ENCODE results near the gene ZNF800. TPM values are rescaled to one million over a fixed set of nuclear protein-coding genes. Genes with fewer than 3 reads are reported as not detected.

Gene ZNF800
- total RNA-seq, 1 donor from 2014 or later, result 39.2 TPM

DNA sequence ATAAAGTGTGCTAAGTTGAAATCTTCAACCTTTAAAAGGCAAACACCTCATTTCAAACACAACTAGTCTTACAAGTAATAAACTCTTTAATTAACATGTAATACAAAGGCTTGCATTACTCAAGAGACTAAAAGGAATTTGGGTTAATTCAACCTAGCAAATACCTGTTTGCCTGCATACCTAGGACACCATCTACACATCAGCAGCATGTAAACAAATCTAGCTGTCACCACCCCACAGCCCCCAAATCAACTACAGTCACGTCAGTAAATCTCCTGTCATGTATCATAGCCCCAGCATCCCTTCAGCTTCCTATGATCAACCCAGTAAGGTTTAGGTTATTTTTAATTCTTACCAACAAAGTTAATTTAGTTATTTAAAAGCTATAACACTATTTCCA, 33.5 kb downstream of the ZNF800 start:
- ATAC-seq (no peak), DNase-seq (ENCODE audit: low spot score) (no peak)
- intact Hi-C loops (cut with DNase I), result no loop called here

DNA sequence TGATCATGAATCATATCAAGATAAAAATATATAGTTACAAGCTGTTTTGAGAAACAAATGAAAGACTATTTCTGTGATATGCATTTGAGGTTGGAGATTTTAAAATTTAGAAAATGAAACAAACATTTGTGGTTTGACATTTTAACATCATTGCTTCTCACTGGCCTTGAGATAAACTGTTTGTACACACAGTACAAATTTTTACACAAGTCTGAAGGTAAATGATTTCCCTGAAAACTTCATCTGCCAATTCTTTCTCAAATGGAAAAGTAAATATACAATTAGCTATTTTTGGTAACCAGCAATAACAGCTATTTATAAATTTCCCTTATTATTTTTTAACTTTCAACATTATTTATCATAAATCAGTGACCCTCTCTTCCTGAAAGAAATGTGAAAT, 38.6 kb downstream of the ZNF800 start:
- ATAC-seq (no peak), DNase-seq (ENCODE audit: low spot score) (no peak)
- intact Hi-C loops (cut with DNase I), result no loop called here

DNA sequence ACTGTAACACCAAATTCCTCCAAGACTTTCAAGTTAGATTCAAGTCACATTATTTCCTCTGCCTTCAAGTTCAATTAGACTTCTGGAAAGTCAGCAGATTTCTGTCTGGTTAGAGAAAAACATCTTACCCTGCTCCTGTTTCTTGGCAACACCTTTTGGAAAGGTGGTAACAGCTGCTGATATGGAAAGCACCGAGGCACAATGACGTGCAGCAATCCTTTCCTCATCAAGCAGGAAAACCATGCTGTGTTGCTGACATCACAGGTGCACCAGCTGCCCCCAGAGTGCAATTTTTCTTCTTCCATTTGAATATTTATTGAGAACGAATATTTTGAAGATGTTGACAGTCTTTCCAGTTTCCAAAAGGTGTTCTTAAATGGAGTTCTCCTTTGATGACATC, 41.9 kb downstream of the ZNF800 start:
- DNase-seq (ENCODE audit: low spot score), result no peak
- ATAC-seq, result no peak
- intact Hi-C loops (cut with DNase I), result no loop called here

DNA sequence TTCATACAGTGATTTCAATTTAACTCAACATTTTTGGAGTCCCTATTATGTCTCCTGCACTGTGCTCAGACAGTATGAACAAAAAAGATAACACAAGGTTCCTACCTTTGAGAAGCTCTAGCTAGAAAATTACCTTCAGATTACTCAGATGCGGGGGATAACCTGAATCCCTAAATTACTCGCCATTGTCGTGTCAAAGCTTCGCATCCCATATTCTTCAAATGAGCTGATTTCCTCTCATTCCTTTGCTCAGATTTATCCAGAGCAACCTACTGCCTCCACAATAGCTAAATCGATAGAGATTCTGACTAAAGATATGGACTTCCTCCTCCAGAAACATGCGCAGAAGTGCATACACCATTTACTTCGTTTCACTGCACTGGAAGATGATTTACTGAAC, 42.6 kb downstream of the ZNF800 start:
- DNase-seq (ENCODE audit: low spot score) (no peak), ATAC-seq (no peak)
- intact Hi-C loops (cut with DNase I), result no loop called here

DNA sequence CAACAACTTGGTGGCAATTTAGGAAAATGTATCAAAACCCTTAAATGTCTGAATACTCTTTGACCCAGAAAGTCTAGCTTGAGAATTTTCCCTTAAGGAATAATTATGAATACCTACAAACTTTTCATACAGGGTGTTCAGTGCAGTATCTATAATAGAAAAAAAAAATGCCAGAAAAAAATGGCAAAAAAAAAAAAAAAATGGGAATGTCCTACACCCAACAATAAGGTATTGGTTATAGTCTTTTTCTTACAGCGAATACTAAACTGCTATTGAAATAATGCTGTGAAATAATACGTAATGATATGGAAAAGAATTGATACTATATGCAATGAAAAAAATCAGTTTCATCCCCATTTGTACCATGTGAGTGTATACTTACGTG, 44.3 kb downstream of the ZNF800 start:
- DNase-seq (ENCODE audit: low spot score), result no peak
- no peak for ATAC-seq
- intact Hi-C loops (cut with DNase I), result no loop called here

DNA sequence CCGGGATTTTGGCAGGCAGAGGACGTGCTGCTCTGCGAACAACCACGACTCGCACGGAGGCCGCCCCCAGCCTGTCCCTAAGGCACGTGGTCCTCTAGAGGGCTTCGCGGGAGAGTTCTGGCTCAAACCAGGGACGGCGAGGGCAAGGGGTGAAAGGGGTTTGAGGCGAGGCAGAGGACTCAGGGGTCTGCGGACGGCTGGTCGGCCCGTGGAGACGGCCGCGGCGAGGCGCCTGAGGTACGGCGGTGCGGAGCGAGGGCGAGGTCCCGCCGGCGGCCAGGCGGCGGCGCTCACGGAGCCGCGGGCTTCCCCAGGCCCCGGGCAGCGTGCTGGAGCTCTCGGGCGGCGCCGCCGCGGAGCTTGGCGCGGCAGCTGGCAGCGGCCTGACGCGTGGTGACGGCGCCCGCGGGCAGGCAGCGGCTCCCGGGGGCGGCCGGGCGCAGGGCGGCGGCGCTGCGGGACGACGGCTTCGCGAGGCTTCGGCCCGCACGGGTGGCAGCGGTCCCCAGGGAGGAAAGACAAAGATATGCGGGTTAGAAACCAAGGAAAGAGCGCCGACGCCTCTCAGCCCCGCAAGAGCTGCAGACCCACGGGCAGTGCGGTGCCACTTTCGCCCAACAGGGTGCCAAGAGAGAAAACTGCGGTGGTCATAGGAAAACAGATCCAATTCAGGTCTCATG, 44.8 kb downstream of the ZNF800 start:
- ATAC-seq (peak; percentile 81), DNase-seq (ENCODE audit: low spot score) (peak; percentile 68)
- intact Hi-C loops (cut with DNase I), result no loop called here

DNA sequence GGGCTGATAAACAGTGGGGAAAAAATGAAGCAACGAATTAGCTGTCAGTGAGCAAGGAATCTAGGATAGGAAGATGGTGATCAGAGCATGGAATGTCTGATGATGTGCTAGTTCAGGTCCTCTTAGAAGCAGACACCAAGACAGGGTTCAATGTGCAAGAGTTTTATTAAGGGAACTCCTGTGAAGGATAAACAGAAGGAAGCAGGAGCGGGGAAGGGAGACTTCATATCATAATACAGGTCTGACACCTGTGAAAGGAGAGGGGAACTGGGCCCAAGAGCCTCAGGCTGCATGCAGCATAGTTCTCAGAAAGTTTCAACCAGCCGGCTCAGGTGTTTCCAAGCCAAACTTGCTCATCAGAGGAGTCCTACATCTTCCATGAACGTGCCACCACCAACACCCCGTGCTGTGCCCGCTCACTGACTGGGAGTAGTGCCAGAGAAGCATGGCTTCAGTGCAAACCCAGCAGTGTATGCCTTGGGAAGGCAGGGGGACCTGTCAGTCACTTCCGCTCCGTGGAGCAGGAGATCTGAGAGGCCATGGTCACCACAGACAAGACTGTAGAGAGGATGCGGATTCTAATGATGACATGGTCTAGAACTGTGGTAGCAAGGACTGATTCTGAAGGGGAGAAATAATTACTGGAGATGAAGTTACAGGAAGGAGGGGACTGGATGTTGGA, 45.8 kb downstream of the ZNF800 start:
- no peak for ATAC-seq
- intact Hi-C loops (cut with DNase I), result no loop called here
- no peak for DNase-seq (ENCODE audit: low spot score)

DNA sequence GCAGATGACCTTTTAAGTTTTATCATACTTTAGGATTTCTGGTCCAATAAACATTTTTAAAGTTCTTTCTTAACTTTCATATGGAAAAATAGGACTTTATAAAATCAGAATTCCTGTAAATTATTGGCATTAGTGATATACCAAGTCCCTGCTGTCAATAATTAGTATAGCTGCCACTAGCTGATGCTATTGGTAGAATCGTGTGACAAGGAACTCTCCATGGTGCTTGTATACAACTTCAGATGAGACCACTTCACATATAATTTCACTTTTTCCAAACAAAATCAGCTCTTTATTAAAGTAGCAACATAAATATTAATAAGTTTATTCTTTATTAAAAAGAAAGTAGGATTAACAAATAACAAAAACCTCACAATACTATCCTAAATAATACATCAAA, 49.9 kb downstream of the ZNF800 start:
- ATAC-seq (no peak), DNase-seq (ENCODE audit: low spot score) (no peak)
- intact Hi-C loops (cut with DNase I), result no loop called here

DNA sequence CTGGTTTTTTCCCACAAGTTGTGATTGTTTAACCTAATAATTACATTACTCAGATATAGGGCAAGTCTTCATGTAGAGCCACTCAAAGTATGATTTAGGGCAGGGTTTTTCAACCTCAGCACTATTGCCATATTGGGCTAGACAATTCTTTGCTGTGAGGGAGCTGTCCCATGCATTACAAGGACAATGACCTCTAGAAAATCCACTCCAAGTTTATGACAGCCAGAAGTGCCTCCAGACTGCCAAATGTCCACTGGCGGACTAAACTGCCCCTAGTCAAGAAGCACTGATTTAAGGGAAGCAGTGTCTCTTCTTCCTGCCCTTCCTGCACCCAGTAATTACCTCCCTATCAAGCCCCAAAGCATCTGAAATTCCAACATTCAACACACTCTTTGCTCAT, 54.4 kb downstream of the ZNF800 start:
- intact Hi-C loops (cut with DNase I), result no loop called here
- DNase-seq (ENCODE audit: low spot score) (no peak), ATAC-seq (no peak)

DNA sequence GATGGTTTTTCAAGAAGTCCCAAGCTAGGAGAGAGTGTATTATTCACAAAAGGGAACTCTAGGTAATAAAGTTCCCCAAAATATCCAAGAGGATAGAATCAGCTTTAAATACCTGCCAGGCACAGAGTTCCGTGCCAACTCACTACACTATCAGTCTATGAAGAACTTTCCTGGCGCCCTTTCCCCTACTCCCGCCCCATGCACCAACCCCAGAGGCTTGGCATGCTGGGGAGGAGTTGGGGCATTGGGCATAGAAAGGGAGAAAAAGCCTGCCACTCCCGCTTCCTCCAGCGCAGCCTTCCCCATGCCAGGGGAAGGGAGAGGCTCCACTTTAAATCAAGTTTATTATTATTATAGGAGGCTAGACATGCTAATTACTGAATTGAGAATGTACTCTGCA, 54.9 kb downstream of the ZNF800 start:
- DNase-seq (ENCODE audit: low spot score), result no peak
- intact Hi-C loops (cut with DNase I), result no loop called here
- no peak for ATAC-seq

DNA sequence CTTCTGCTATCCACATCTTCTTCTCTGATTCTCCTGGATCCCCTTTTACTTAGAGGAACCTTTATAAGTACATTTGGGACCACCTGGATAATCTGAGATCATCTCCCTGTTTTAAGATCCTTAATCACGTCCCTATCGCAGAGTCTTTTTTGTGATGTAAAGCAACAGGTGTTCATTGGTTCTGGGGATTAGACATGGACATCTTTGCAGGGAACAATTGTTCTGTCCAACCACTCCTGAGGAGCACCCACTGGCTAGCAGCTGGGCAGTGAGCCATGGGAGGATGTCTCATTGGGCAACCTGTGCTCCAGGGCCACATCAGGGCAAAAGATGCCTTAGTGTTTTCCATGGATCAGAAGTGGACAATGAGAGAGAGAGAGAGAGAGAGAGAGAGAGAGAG, 56.0 kb downstream of the ZNF800 start:
- intact Hi-C loops (cut with DNase I), result no loop called here
- DNase-seq (ENCODE audit: low spot score) (no peak), ATAC-seq (no peak)

DNA sequence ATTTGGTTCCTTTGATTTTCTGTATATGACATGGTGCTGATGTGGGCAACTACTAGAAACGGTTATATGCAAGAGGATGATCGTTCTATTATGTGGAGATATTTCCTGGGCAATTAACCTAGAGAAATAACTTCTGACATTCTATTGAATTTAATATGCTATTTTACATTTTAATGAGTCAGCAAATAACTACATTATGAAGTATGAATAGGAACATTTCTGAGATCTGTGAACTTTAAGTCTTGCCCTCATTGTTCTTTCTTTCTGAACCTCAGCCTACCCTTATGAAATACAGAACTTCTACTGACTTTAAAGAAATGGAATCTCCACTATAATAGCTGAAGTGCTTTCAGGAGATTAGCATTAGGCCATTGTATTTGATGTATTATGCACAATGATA, 59.6 kb downstream of the ZNF800 start:
- ATAC-seq (no peak), DNase-seq (ENCODE audit: low spot score) (no peak)
- intact Hi-C loops (cut with DNase I), result no loop called here

DNA sequence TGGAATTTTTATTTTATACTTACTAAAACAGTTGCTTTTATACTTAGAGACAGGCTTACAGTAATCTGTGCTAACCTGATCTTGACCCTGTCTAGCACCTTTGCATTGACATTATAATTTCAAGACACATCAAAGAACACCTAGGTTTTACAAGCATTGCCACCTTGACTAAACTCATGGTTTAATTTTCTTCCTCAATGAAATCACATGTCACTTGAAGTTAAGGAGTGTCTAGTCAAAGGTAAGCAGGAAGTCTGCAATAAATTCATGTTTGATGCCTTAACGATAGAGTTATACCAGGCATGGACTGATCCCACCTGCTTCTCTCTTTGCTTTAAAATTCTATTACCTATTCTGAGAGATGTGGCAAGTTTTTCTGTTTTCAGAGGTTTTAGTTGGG, 62.4 kb downstream of the ZNF800 start:
- ATAC-seq (no peak), DNase-seq (ENCODE audit: low spot score) (no peak)
- intact Hi-C loops (cut with DNase I), result no loop called here

DNA sequence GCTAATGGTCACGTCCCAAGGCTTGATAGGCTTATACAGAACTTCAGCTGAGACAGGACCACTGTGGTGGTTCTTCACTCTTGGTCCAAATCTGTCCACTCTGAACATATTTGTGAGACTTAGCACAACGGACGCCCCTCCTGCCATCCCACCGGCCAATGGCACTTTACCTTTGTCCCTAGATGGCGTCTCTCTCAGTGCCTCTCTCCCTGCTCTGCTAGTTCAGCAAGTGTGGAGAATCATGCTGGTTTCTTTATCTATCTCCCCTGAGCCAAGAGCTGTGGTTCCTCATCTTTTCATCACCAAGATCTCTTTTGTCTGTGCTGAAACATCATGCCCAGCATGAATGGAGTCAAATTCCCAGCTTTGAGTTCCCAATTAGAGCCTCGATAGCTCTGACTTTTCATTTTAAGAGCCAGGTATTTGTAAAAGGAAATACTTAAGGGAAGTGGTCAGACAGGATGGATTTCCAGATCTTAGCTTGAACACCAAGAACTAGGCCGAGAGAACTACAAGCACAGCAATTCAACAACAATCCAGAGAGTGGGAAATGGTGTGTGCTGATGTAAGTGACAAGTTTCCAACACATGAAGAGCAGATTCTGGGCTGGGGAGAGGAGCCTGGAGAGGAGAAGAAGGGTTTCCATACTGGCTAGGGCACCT, 69.5 kb downstream of the ZNF800 start:
- no peak for ATAC-seq
- intact Hi-C loops (cut with DNase I), result no loop called here

DNA sequence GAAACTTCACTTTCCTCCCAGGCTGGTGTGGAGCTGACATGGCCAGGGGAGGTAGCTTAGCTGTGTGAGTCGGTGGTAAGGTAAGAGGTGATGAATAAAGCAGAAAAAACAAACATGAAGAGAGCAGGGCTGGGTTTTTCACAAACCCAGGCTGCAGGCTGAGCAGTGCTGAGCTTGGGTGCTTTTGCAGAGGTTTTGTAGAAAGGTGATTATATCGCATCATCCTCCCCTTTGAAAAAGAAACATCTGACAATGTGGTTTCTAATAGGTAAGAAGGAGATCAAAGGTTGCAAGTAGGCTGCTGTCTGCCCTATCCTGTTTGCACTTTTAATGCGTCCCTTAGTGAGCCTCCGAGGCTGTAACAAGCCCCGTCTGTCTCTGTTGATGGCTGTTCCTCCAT, 70.2 kb downstream of the ZNF800 start:
- intact Hi-C loops (cut with DNase I), result no loop called here
- ATAC-seq, result no peak
- DNase-seq (ENCODE audit: low spot score), result no peak

More for the DNA sequence above, 69.5 kb downstream of the ZNF800 start:
- DNase-seq (ENCODE audit: low spot score), result no peak

DNA sequence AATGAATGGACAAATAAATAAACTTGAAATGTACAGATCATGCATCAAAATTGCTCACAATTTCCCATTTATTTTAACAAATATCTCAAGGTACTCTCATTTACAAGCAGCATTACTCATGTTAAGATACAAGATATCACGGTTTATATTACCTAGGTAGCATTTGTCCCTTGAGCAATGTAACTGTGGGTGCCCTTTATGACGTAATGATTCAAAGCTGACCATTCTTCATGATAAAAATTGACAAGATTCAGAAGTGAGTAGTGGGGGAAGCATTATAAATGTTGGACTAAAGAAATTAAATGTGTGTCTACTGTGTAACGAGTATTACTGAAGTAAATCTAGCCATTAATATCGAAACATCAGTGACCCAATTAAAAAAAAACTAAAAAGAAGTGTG, 71.5 kb downstream of the ZNF800 start:
- DNase-seq (ENCODE audit: low spot score) (no peak), ATAC-seq (no peak)
- intact Hi-C loops (cut with DNase I), result no loop called here

Other genes with a start within 250 kb of the ZNF800 start
- gene GRM8, start 139.8 kb downstream of the ZNF800 start, total RNA-seq, result 1.8 TPM
- gene GCC1, start 192.9 kb upstream of the ZNF800 start, total RNA-seq, result 14.4 TPM
- gene ARF5, start 195.7 kb upstream of the ZNF800 start, total RNA-seq, result 81.7 TPM
- gene FSCN3, start 201.0 kb upstream of the ZNF800 start, total RNA-seq, result 0.27 TPM
- gene PAX4, start 225.4 kb upstream of the ZNF800 start, total RNA-seq, result not detected